ENCODE data around the gene NR2F1.

The NR2F1 gene

GRCh38 chr5:93591323-93591945 lies 8.4 kb downstream of the NR2F1 start:
- DNase-seq: no peak

DNA sequence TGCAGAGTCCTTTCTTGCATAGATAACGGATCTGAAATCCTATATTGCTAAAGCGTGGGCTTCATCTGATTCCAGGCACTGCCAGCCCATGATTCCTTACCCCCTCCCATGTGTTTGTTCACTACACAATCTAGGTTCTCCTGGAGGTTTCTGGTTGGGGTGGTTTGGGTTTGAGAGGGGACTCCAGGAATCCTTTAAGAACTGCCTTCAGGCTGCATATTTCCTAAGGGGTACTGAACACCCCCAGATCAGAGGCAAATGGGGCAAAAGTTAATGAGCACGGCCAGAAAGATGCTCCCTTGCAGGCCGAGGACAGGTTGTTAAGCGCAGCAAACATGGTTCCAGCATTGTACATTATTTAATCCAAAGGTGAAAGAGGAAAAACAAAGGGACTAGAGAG lies 9.9 kb downstream of the NR2F1 start:
- DNase-seq: no peak

DNA sequence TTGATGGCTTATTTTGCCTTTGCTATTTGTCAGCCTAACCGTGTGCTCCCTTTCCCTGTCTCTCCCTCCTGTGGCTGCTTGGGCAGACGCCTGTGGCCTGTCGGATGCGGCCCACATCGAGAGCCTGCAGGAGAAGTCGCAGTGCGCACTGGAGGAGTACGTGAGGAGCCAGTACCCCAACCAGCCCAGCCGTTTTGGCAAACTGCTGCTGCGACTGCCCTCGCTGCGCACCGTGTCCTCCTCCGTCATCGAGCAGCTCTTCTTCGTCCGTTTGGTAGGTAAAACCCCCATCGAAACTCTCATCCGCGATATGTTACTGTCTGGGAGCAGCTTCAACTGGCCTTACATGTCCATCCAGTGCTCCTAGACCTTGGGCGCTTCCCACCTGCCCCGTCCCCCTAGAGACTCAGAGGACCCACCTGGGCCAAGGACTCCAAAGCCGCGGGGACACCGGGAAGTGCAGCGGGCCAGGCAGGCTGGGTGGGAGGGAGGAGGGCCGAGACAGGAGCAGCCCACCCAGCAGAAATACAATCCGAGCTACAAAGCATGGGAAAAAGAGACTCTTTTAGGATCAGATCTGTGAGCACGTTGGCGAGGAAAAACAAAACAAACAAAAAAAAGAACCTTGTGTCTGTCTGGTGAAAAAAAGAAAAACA lies 10.6 kb downstream of the NR2F1 start:
- peak in 1 of 2 experiments; percentile 46 for DNase-seq

GRCh38 chr5:93594591-93595419 lies 11.8 kb downstream of the NR2F1 start:
- no peak for DNase-seq

- no peak for DNase-seq
Measured at GRCh38 chr5:93595420-93596147, 12.6 kb downstream of the NR2F1 start.

- DNase-seq: no peak
Measured at GRCh38 chr5:93596310-93596675, 13.3 kb downstream of the NR2F1 start.

GRCh38 chr5:93596676-93597490 lies 13.9 kb downstream of the NR2F1 start:
- DNase-seq: no peak

GRCh38 chr5:93598091-93599000 lies 15.3 kb downstream of the NR2F1 start:
- no peak for DNase-seq

GRCh38 chr5:93599001-93599379 lies 16.0 kb downstream of the NR2F1 start:
- DNase-seq: no peak

DNA sequence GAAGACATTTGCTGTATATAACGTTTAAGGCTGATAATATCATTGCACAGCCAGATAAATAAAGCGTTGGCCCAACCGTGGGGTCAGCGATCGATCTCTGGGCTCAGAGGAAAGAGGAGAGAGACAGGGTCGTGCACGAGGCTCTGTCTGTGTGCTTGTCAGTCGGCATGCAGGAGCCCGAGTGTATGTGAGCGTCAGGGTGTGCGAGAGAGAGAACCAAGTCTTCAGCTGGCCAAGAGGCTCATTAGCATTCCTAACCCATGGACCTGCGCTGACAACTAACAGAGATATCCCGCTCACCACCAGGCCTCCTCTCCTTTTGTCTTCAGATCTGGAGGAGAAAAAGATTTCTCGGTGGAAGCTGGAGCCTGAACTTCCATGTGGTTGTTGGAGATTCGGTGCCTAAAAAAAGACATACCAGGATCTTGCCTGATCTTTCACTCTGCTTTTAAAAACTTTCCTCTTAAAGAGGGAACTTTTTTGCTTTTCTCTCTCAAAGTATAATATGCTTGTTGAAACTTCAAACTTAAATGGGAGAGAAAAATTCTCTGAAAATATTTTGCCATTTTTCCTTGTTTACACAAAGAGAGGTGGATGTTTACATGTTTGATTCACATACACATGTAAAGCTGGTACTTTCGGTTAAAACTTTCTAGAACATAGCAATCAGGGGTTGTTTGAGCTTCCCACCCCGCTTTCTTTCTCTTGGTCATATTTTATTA lies 16.5 kb downstream of the NR2F1 start:
- peak in 1 of 2 experiments; percentile 50 for DNase-seq

DNA sequence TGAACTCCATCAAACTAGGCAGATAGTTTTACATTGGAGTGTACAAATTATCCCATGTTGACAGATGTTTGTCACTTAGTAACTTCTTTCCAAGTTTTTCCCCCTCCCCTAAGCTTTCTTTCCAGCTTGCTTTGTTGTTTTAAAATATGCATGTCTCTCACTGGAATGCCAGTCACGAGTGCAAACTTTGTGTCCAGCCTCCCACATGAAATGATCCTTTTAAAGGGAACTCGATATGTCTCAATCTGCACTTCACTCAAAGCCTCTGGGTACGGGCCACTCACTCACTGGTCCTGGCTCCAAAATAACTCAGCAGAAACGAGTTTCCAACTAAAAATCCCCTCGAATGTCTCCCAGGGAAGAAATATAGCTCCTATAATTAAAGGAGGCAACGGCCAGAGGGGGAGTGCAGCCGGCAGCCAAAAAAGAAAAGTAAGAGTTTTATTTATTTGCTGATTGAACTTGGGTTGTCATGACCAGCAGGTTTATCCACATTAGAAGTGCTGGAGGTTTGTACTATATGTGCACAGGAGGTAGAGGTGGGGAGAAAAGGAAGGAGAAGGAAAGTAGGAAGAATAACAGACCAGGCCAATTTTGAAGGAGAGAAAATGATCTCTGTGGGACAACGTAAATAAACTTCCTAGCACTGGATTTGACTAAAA lies 17.5 kb downstream of the NR2F1 start:
- DNase-seq: no peak

DNA sequence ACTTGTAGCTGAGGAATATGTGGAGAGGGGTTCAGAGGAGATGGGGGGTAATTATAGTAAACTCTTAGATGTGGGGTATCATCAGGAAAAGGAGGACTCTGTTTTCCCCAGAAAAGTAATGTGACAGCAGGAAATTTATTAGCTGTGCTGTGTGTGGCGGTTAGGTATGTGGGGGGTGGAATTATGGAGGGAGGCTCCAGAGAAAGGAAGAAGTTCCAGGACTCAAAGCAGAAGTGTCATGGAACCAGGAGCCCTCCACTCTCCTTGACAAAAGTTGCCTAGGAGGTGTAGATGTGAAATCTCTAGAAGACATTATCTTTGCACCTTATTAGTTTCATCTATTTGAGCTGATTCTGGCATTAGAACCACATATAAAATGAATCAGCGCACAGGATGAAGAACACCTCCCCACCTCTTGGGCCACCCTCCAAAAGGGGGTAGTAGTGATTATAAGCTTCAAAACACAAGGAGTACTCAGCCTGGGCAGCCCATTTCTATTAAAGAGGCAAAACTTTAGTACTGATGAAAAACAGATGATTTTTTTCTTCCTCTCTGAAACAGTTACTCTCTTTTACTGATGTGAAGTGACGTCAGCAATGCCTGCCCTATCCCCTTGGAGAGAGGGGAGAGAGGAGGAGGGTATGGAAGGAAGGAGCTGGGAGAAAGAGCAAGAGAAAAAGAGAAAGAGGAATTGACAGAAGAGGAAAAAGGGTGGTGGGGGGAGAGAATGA lies 18.2 kb downstream of the NR2F1 start:
- peak in 1 of 2 experiments; percentile 49 for DNase-seq

DNA sequence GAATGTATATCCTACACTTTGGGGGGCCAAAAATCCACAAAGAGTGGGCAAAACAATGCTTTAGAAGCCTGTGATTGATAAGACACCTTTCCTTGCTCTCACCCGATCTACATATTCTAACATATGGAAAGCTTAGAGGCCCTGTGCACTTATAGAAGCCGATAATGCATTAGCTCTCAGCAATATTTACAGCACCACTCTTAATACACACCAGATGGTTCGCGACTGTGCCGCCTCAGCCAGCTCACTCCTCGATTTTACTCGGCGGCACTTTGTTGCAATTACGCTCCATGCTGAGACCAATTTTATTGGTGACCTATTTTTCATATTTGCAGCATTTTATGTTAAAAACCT lies 18.8 kb downstream of the NR2F1 start:
- DNase-seq: no peak

DNA sequence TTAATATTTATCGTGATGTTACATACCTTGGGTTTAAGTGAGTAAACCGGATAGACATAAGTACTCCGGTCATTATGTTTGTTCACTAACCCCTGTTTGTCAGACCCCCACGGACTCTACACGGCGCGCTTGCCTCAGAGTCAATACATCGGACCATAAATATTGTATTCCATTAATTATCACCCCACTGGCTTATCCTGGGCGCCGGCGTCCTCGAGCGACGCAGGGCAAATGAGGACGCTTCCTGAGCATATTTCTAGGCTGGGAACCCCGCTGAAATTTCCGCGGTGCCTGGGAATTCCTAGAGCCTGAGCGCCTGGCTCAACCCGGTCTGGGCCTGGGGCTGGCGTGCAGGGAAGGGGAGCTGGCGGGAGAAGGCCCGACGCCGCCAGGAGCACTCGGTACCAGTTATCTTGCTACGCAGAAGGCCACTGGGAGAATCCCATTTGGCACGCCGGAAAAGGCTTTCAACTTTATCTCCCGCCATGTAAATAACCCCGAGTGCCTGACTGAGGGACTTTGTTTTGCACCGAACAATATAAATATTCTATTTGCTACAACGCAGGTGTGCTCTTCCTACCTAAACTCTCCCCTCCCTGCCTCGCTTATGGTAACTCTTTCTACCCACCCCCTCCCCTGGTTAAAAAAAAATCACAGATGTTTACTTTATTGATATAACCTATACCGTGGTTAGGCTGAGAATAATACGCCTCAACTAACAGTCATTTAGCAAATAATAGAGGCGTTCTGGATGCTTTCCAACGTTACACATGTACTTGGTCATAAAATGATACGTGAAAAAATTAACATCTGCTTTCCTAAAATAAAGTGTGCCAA lies 19.4 kb downstream of the NR2F1 start:
- DNase-seq: no peak

GRCh38 chr5:93603078-93603792 lies 20.2 kb downstream of the NR2F1 start:
- DNase-seq: no peak

- DNase-seq: no peak
Measured at GRCh38 chr5:93603793-93604643, 21.0 kb downstream of the NR2F1 start.

Measured in cerebellar nuclear complex (tissue), 1 donor.